ENCODE measurements around the gene CYP4F11. TPM values are rescaled to one million over a fixed set of nuclear protein-coding genes. Genes with fewer than 3 reads are reported as not detected.

The CYP4F11 gene
- total and polyA plus RNA-seq, 2 of the 13 experiments (the other 11 are each of a cell fraction or from before 2014, with no cell fraction given): 7.8 to 8.4 TPM

DNA sequence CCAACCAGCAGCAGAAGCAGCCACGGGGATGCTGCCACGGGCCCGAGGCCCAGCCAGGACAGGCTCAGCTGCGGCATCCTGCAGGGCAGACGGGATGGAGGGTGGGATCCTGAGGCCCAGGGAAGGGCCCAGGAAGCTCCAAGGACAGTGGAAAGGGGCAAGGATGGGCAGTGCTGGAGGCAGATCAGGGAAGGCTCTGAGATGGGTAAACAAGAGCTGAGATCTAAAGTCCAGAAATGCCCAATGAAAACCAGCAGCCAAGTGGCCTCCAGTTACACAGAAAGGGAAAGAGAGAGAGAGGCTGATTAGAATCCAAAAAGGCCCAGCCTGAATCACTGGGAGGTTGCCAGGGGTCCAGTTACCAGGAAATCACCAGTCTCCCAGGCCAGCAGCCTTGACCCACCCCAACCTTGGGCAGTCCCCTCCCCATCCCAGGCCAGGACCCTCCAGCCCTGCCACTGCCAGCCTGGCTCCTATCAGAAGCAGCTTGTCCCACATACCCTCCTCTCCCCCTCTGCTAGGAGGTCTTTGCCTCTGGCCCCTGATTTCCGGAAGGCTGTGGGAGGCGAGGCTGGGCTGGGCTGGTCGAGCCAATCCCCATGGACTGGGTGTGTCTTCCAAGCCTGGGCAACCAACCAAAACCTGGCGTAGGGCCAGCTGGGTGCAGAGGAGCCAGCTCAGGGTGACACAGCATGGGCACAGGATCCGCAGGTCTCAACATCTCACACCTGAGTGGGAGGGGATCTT is at the start of gene CYP4F11 (continued):
- TF ChIP-seq ASH2L (IDR thresholded peaks at IDR 0.05; ENCODE audit: insufficient read length, low read depth, low read length) (no peak), ZNF570 (CRISPR knock-in tag; IDR thresholded peaks at IDR 0.05; ENCODE audit: borderline replicate concordance) (no peak), POLR2A (IDR thresholded peaks at IDR 0.05; ENCODE audit: insufficient read depth in 1 of 2, low read depth in 2 of 2, low read length in 2 of 2) (peak; percentile 66 to 78; a peak in 3 of 4 replicates), POLR2G (IDR thresholded peaks at IDR 0.05; ENCODE audit: low read depth, low read length) (peak; percentile 62; the same call in 1 of the 2 replicates), FOXA3 (CRISPR knock-in tag; IDR thresholded peaks at IDR 0.05) (peak; percentile 79), CBX1 (IDR thresholded peaks at IDR 0.05; ENCODE audit: low read depth) (no peak), REXO4 (CRISPR knock-in tag; IDR thresholded peaks at IDR 0.05; ENCODE audit: borderline replicate concordance) (no peak), MED13 (CRISPR knock-in tag; IDR thresholded peaks at IDR 0.05) (no peak), ZNF703 (CRISPR knock-in tag; IDR thresholded peaks at IDR 0.05; ENCODE audit: borderline replicate concordance) (no peak), CC2D1A (CRISPR knock-in tag; IDR thresholded peaks at IDR 0.05) (no peak), TBX2 (CRISPR knock-in tag; IDR thresholded peaks at IDR 0.05; ENCODE audit: borderline replicate concordance) (0 out of 2 replicates have a peak, but pooled peaks have one; percentile 20), NFKB2 (CRISPR knock-in tag; IDR thresholded peaks at IDR 0.05; ENCODE audit: borderline replicate concordance) (no peak; the same call in 1 of the 2 replicates), BRD4 (CRISPR knock-in tag; IDR thresholded peaks at IDR 0.05) (no peak), SP1 (IDR thresholded peaks at IDR 0.05) (no peak), SP1 (CRISPR knock-in tag; IDR thresholded peaks at IDR 0.05) (peak; percentile 39; the same call in 1 of the 2 replicates), KDM4B (CRISPR knock-in tag; IDR thresholded peaks at IDR 0.05) (no peak), YEATS2 (CRISPR knock-in tag; IDR thresholded peaks at IDR 0.05; ENCODE audit: borderline replicate concordance) (no peak; the same call in 1 of the 2 replicates), GFI1 (CRISPR knock-in tag; IDR thresholded peaks at IDR 0.05; ENCODE audit: borderline replicate concordance) (peak; percentile 89), SALL2 (CRISPR knock-in tag; IDR thresholded peaks at IDR 0.05) (no peak), NONO (IDR thresholded peaks at IDR 0.05) (no peak), NONO (CRISPR knock-in tag; conservative IDR thresholded peaks at IDR 0.05) (no peak), KDM5A (IDR thresholded peaks at IDR 0.05; ENCODE audit: borderline replicate concordance, low read length) (no peak)
- TF ChIP-seq, protein P1, sequence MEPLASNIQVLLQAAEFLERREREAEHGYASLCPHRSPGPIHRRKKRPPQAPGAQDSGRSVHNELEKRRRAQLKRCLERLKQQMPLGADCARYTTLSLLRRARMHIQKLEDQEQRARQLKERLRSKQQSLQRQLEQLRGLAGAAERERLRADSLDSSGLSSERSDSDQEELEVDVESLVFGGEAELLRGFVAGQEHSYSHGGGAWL (CRISPR knock-in tag; IDR thresholded peaks at IDR 0.05): no peak
- TF ChIP-seq, protein P2, sequence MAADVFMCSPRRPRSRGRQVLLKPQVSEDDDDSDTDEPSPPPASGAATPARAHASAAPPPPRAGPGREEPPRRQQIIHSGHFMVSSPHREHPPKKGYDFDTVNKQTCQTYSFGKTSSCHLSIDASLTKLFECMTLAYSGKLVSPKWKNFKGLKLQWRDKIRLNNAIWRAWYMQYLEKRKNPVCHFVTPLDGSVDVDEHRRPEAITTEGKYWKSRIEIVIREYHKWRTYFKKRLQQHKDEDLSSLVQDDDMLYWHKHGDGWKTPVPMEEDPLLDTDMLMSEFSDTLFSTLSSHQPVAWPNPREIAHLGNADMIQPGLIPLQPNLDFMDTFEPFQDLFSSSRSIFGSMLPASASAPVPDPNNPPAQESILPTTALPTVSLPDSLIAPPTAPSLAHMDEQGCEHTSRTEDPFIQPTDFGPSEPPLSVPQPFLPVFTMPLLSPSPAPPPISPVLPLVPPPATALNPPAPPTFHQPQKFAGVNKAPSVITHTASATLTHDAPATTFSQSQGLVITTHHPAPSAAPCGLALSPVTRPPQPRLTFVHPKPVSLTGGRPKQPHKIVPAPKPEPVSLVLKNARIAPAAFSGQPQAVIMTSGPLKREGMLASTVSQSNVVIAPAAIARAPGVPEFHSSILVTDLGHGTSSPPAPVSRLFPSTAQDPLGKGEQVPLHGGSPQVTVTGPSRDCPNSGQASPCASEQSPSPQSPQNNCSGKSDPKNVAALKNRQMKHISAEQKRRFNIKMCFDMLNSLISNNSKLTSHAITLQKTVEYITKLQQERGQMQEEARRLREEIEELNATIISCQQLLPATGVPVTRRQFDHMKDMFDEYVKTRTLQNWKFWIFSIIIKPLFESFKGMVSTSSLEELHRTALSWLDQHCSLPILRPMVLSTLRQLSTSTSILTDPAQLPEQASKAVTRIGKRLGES (CRISPR knock-in tag; IDR thresholded peaks at IDR 0.05; ENCODE audit: borderline replicate concordance): no peak
- TF ChIP-seq, protein P3, sequence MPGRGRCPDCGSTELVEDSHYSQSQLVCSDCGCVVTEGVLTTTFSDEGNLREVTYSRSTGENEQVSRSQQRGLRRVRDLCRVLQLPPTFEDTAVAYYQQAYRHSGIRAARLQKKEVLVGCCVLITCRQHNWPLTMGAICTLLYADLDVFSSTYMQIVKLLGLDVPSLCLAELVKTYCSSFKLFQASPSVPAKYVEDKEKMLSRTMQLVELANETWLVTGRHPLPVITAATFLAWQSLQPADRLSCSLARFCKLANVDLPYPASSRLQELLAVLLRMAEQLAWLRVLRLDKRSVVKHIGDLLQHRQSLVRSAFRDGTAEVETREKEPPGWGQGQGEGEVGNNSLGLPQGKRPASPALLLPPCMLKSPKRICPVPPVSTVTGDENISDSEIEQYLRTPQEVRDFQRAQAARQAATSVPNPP (CRISPR knock-in tag; IDR thresholded peaks at IDR 0.05): no peak
- TF ChIP-seq, protein P4, sequence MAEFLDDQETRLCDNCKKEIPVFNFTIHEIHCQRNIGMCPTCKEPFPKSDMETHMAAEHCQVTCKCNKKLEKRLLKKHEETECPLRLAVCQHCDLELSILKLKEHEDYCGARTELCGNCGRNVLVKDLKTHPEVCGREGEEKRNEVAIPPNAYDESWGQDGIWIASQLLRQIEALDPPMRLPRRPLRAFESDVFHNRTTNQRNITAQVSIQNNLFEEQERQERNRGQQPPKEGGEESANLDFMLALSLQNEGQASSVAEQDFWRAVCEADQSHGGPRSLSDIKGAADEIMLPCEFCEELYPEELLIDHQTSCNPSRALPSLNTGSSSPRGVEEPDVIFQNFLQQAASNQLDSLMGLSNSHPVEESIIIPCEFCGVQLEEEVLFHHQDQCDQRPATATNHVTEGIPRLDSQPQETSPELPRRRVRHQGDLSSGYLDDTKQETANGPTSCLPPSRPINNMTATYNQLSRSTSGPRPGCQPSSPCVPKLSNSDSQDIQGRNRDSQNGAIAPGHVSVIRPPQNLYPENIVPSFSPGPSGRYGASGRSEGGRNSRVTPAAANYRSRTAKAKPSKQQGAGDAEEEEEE (CRISPR knock-in tag; IDR thresholded peaks at IDR 0.05; ENCODE audit: borderline replicate concordance): no peak

Data from HepG2 (cell line).